ENCODE results near the gene EXTL1. TPM values are rescaled to one million over a fixed set of nuclear protein-coding genes. Genes with fewer than 3 reads are reported as not detected.

The EXTL1 gene
- total and polyA plus RNA-seq, 10 of the 15 experiments (the other 5 are each of a cell fraction or from before 2014, with no cell fraction given) = not detected

DNA sequence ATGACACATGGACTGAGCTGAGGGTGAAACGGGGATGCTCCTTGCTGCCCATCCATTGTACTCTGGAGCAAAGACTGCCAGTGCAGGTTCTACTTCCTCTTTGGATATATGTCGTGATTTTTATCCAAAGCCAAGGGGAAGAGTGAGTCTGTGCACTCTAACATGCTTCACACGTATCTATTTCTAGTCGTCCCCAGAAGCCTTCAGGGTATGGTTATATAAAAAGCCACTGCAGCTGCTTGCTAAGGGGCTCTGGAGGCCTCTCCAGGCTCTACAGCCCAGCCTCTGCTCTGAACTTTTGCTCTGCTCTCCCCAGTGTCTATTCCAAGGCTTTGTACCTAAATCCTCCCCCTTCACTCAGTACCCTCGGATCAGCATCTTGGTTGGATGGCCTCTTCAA lies 43.8 kb upstream of the EXTL1 start:
- in situ Hi-C loops (cut with MboI) = no loop called here
- no TSS peak for BruUV-seq (replicated peaks)
- H3K4me3 ChIP-seq = no peak overlapping the region
- ChIA-PET RAD21 (ENCODE audit: unreplicated experiment) (no interaction called here), SMC1A (ENCODE audit: uncharacterized antibody, unreplicated experiment) (no interaction called here), POLR2A (no interaction called here), CTCF (interaction anchor here (1.4 kb wide), 1 partner anchor 81 kb away, joined by 3 read pairs; no protein-coding TSS in a partner anchor)
- no peaks in the 10 kb centered on the region for H3K4me1 ChIP-seq (ENCODE audit: control insufficient read depth, insufficient read depth, low read length)
- H3K9ac ChIP-seq (ENCODE audit: control insufficient read depth, insufficient read depth, low read length) = no peak overlapping the region
- H3K36me3 ChIP-seq (ENCODE audit: control insufficient read depth in 2 of 2, insufficient read depth in 2 of 2, low read length in 1 of 2) = peaks cover 0 to 15% of the 10 kb centered on the region in 2 experiments; a peak in 2 of 4 replicates
- intact Hi-C loops (cut with micrococcal nuclease; ENCODE audit: unreplicated experiment) = no loop called here
- no peak overlapping the region for H3K4me2 ChIP-seq (ENCODE audit: control insufficient read depth, insufficient read depth)
- no peaks in the 10 kb centered on the region for H3K9me3 ChIP-seq (replicated peaks; ENCODE audit: control insufficient read depth, insufficient read depth, low read length)
- H2AFZ ChIP-seq (ENCODE audit: control insufficient read depth, low read depth, low read length) = no peak overlapping the region
- DNase-seq (ENCODE audit: low read depth, low spot score) (no peak), ATAC-seq (no peak), FAIRE-seq (no peak)
- H4K20me1 ChIP-seq (ENCODE audit: control insufficient read depth, insufficient read depth) = no peaks in the 10 kb centered on the region
- H3K27ac ChIP-seq (ENCODE audit: control insufficient read depth, insufficient read depth) = no peak overlapping the region
- H3K79me2 ChIP-seq (ENCODE audit: control insufficient read depth, insufficient read depth, low read length) = no peaks in the 10 kb centered on the region
- WGBS (ENCODE audit: insufficient coverage, insufficient replicate concordance, low lambda C conversion rate, missing lambda C conversion rate) = 73% methylated on average over 5 of the region's 5 CpGs
- TF ChIP-seq CHD2 (IDR thresholded peaks at IDR 0.05; ENCODE audit: borderline replicate concordance, low read depth, low read length) (no peak), EED (IDR thresholded peaks at IDR 0.05; ENCODE audit: low read depth) (no peak), LARP7 (IDR thresholded peaks at IDR 0.05) (no peak)
- no peaks in the 10 kb centered on the region for H3K27me3 ChIP-seq (replicated peaks in 1 of 2; ENCODE audit: control insufficient read depth in 2 of 2, insufficient read depth in 2 of 2, low read length in 1 of 2)

DNA sequence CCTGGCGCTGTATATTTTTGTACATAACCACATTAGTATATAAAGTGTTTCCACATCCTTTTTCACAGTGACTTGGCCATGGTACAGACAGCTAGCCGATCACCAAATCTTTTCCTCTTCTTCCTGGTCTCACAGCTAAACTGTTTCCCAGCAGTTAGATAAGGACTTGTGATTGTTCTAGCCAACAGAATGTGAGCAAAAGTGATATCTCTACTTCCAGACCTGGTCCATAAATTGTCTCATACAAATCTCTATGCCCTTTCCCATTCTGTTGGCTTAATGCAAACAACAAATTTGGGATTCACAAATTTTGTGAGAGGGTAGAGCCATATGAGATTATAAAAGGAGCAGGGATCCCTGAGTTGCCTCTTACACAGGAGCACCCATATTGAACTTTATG lies 43.2 kb upstream of the EXTL1 start:
- no peak for DNase-seq (ENCODE audit: low read depth, low spot score)
- H3K4me1 ChIP-seq (ENCODE audit: control insufficient read depth, insufficient read depth, low read length) = no peaks in the 10 kb centered on the region
- SMC1A ChIA-PET (ENCODE audit: uncharacterized antibody, unreplicated experiment) = no interaction called here
- no peaks in the 10 kb centered on the region for H3K79me2 ChIP-seq (ENCODE audit: control insufficient read depth, insufficient read depth, low read length)
- in situ Hi-C loops (cut with MboI) (no loop called here), intact Hi-C loops (cut with micrococcal nuclease; ENCODE audit: unreplicated experiment) (no loop called here)
- TF ChIP-seq CBX3 (IDR thresholded peaks at IDR 0.05; ENCODE audit: borderline replicate concordance, low read depth) (no peak), CHD4 (IDR thresholded peaks at IDR 0.05) (no peak), MYC (IDR thresholded peaks at IDR 0.05; ENCODE audit: insufficient read depth, insufficient read length, insufficient replicate concordance, low read length, severe bottlenecking) (no peak), TAF1 (IDR thresholded peaks at IDR 0.05; ENCODE audit: borderline replicate concordance, low read depth, low read length) (no peak), RBBP5 (conservative IDR thresholded peaks at IDR 0.05) (no peak), DPF2 (IDR thresholded peaks at IDR 0.05) (no peak), ZNF274 (IDR thresholded peaks at IDR 0.05; ENCODE audit: insufficient read depth, insufficient read length) (no peak), SMAD5 (IDR thresholded peaks at IDR 0.05; ENCODE audit: low read depth) (no peak), RB1 (IDR thresholded peaks at IDR 0.05; ENCODE audit: borderline replicate concordance) (no peak), FOXM1 (IDR thresholded peaks at IDR 0.05; ENCODE audit: low read depth, low read length) (no peak), IRF4 (IDR thresholded peaks at IDR 0.05; ENCODE audit: low read depth, low read length) (no peak)
- TF ChIP-seq, protein P1, sequence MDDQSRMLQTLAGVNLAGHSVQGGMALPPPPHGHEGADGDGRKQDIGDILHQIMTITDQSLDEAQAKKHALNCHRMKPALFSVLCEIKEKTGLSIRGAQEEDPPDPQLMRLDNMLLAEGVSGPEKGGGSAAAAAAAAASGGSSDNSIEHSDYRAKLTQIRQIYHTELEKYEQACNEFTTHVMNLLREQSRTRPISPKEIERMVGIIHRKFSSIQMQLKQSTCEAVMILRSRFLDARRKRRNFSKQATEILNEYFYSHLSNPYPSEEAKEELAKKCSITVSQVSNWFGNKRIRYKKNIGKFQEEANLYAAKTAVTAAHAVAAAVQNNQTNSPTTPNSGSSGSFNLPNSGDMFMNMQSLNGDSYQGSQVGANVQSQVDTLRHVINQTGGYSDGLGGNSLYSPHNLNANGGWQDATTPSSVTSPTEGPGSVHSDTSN (IDR thresholded peaks at IDR 0.05; ENCODE audit: insufficient replicate concordance, low read depth, low read length) = no peak
- no peak overlapping the region for H3K9ac ChIP-seq (ENCODE audit: control insufficient read depth, insufficient read depth, low read length)
- no peak overlapping the region for H3K4me3 ChIP-seq
- no peak overlapping the region for H2AFZ ChIP-seq (ENCODE audit: control insufficient read depth, low read depth, low read length)
- no peak for FAIRE-seq
- WGBS (ENCODE audit: insufficient coverage, insufficient replicate concordance, low lambda C conversion rate, missing lambda C conversion rate) = 80% methylated on average over 2 of the region's 2 CpGs
- POLR2A ChIA-PET = no interaction called here
- no peaks in the 10 kb centered on the region for H3K9me3 ChIP-seq (replicated peaks; ENCODE audit: control insufficient read depth, insufficient read depth, low read length)
- no peak overlapping the region for H3K27ac ChIP-seq (ENCODE audit: control insufficient read depth, insufficient read depth)
- no peak for ATAC-seq
- no peak overlapping the region for H3K4me2 ChIP-seq (ENCODE audit: control insufficient read depth, insufficient read depth)
- H3K27me3 ChIP-seq (replicated peaks in 1 of 2; ENCODE audit: control insufficient read depth in 2 of 2, insufficient read depth in 2 of 2, low read length in 1 of 2) = no peaks in the 10 kb centered on the region
- RAD21 ChIA-PET (ENCODE audit: unreplicated experiment) = no interaction called here
- CTCF ChIA-PET = interaction anchor here (1.4 kb wide), 1 partner anchor 82 kb away, joined by 3 read pairs; no protein-coding TSS in a partner anchor
- no TSS peak for BruUV-seq (replicated peaks)
- H3K36me3 ChIP-seq (ENCODE audit: control insufficient read depth in 2 of 2, insufficient read depth in 2 of 2, low read length in 1 of 2) = peaks cover 0 to 15% of the 10 kb centered on the region in 2 experiments; a peak in 2 of 4 replicates
- no peaks in the 10 kb centered on the region for H4K20me1 ChIP-seq (ENCODE audit: control insufficient read depth, insufficient read depth)

All from GM12878 (cell line).